SJSA1 (cell line): ENCODE measurements around the gene KIT. TPM values are rescaled to one million over a fixed set of nuclear protein-coding genes. Genes with fewer than 3 reads are reported as not detected.

Experiments
- DNase-seq, 2 experiments: peaks; one replicate each; pipeline ENCODE4 v3.0.0-alpha.2; 2015 to 2020; ENCODE audit warnings: low spot score in 2 of 2, low read depth in 1 of 2
- H3K27ac ChIP-seq: fragments of 250-450 bp; sonication (Bioruptor Pico); 2 replicates; pipeline ENCODE4 v1.5.1; 2020; ENCODE audit warnings: mild to moderate bottlenecking, moderate library complexity
- H3K27me3 ChIP-seq: fragments of 250-450 bp; sonication (Bioruptor Pico); replicated peaks from 2 replicates; pipeline ENCODE4 v1.5.1; 2020; ENCODE audit warnings: mild to moderate bottlenecking, moderate library complexity
- H3K36me3 ChIP-seq: fragments of 250-450 bp; sonication (Bioruptor Pico); 2 replicates; pipeline ENCODE4 v1.5.1; 2020; ENCODE audit warnings: mild to moderate bottlenecking
- H3K4me1 ChIP-seq: fragments of 250-450 bp; sonication (Bioruptor Pico); replicated peaks from 2 replicates; pipeline ENCODE4 v1.6.1; 2021; ENCODE audit warnings: mild to moderate bottlenecking
- H3K4me3 ChIP-seq: fragments of 250-450 bp; sonication (Bioruptor Pico); 2 replicates; pipeline ENCODE4 v1.5.1; 2020; ENCODE audit warnings: mild to moderate bottlenecking
- H3K9me3 ChIP-seq: fragments of 250-450 bp; sonication (Bioruptor Pico); replicated peaks from 2 replicates; pipeline ENCODE4 v1.5.1; 2020; ENCODE audit warnings: mild to moderate bottlenecking
- total RNA-seq: library from RNA; depleted of rRNA; stranded (reverse); fragments of >200 nt; shearing (Covaris generic); gene quantifications from 2 replicates; pipeline ENCODE4 v1.2.3, GENCODE V29; 2014

The KIT gene
- total RNA-seq, 1 experiment from 2014 or later: not detected

DNA sequence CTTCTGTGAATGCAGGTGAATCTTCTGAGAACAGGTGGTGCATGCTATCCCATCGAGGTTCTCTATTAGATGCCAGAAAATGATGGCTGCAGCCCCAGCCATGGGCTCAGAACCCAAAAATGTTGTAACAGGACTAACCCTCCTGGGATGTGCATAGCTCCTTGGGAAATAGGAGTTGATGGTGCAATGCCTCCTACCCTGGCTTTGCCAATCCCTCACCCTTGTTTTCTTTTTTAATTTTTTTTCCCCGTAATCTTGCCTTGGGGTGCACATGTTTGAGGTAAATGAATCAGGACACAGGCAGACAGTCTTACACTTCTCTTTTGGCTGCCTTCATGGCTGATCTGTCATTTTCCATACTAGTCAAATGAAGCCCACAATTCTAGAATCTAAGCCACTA lies 96.6 kb downstream of the KIT start:
- DNase-seq: no peak
- H3K27ac ChIP-seq: no peak overlapping the region
- H3K36me3 ChIP-seq: no peaks in the 10 kb centered on the region
- no peaks in the 10 kb centered on the region for H3K9me3 ChIP-seq
- H3K4me1 ChIP-seq: no peaks in the 10 kb centered on the region
- H3K4me3 ChIP-seq: no peak overlapping the region
- no peaks in the 10 kb centered on the region for H3K27me3 ChIP-seq

- no peak for DNase-seq
- no peak overlapping the region for H3K4me3 ChIP-seq
- H3K27ac ChIP-seq: no peak overlapping the region
- no peaks in the 10 kb centered on the region for H3K9me3 ChIP-seq
- no peaks in the 10 kb centered on the region for H3K27me3 ChIP-seq
- H3K36me3 ChIP-seq: no peaks in the 10 kb centered on the region
- no peaks in the 10 kb centered on the region for H3K4me1 ChIP-seq
Observed at GRCh38 chr4:54764476-54764875, 106.7 kb downstream of the KIT start.

- no peaks in the 10 kb centered on the region for H3K4me1 ChIP-seq
- DNase-seq: no peak
- H3K27me3 ChIP-seq: no peaks in the 10 kb centered on the region
- H3K36me3 ChIP-seq: no peaks in the 10 kb centered on the region
- H3K27ac ChIP-seq: no peak overlapping the region
- H3K4me3 ChIP-seq: no peak overlapping the region
- no peaks in the 10 kb centered on the region for H3K9me3 ChIP-seq
Observed at GRCh38 chr4:54767376-54767775, 109.6 kb downstream of the KIT start.

DNA sequence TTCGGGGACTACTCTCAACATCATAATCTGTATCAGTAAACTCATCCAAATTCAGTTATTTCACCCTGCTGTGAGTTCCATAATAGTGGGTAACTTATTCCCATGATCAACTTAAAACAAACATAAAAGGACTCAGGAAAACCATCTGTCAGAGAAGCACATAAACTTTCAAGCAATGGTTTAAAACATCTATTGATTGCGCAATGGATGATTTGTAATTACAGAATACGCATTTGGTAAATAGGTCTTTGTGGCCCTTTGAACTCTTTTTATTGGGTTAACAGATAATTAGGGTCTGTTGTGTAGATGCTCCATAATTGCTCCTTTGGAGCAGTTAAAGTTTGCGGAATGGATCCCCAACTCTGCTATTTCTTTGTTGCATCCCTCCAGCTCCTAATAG lies 115.3 kb downstream of the KIT start:
- no peaks in the 10 kb centered on the region for H3K36me3 ChIP-seq
- no peak for DNase-seq
- H3K4me1 ChIP-seq: no peaks in the 10 kb centered on the region
- no peaks in the 10 kb centered on the region for H3K27me3 ChIP-seq
- H3K27ac ChIP-seq: no peak overlapping the region
- no peaks in the 10 kb centered on the region for H3K9me3 ChIP-seq
- H3K4me3 ChIP-seq: no peak overlapping the region

DNA sequence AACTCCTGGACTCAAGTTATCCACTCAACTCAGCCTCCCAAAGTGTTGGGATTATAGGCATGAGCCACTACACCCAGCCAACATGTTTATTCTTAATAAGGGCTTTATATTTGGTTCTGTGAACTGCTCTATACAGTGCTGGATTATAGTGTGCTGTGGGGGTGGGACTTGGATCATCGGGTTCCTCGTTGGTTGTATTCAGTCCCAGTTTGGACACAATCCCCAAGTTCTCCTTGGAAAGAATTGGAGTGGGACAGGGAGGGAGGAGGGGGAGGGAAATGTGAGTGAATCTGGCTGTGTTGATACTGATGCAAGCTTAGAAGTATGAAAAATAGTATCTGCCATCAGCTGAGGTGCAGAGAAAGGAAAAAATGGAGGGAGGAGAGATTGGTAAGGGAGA lies 121.3 kb downstream of the KIT start:
- no peak overlapping the region for H3K4me3 ChIP-seq
- DNase-seq: no peak

GRCh38 chr4:54779476-54780148 lies 121.9 kb downstream of the KIT start:
- DNase-seq: no peak
- no peak overlapping the region for H3K4me3 ChIP-seq
- H3K36me3 ChIP-seq: no peaks in the 10 kb centered on the region
- no peak overlapping the region for H3K27ac ChIP-seq
- no peaks in the 10 kb centered on the region for H3K4me1 ChIP-seq
- no peaks in the 10 kb centered on the region for H3K9me3 ChIP-seq
- no peaks in the 10 kb centered on the region for H3K27me3 ChIP-seq

More for the DNA sequence above, 121.3 kb downstream of the KIT start:
- Histone ChIP-seq H3K4me1 (no peaks in the 10 kb centered on the region), H3K27ac (no peak overlapping the region), H3K27me3 (no peaks in the 10 kb centered on the region), H3K9me3 (no peaks in the 10 kb centered on the region), H3K36me3 (no peaks in the 10 kb centered on the region)

GRCh38 chr4:54780149-54780495 lies 122.4 kb downstream of the KIT start:
- DNase-seq: no peak
- Histone ChIP-seq H3K36me3 (no peaks in the 10 kb centered on the region), H3K4me1 (no peaks in the 10 kb centered on the region), H3K27me3 (no peaks in the 10 kb centered on the region), H3K27ac (no peak overlapping the region), H3K9me3 (no peaks in the 10 kb centered on the region), H3K4me3 (no peak overlapping the region)

DNA sequence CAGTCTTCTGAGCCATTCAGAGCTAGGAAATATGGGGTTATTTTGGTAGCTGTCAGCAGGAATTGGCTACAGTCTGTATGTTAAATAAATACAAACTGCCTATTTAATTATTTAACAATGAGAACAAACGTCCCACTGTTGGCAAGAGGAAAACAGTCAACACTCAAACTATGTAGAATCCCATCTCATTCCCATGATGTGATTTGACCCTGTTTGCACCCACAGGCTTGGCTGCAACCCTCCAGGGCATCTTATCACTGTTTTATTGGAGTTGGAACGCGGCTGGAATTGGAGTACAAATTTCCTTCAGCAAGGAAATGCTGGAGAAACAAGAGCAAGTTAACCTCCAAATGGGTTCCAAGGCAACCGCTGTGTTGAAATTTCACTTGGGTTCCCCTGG lies 124.0 kb downstream of the KIT start:
- Histone ChIP-seq H3K27ac (no peak overlapping the region), H3K9me3 (no peaks in the 10 kb centered on the region), H3K27me3 (no peaks in the 10 kb centered on the region), H3K36me3 (no peaks in the 10 kb centered on the region), H3K4me3 (no peak overlapping the region), H3K4me1 (no peaks in the 10 kb centered on the region)
- DNase-seq: no peak

DNA sequence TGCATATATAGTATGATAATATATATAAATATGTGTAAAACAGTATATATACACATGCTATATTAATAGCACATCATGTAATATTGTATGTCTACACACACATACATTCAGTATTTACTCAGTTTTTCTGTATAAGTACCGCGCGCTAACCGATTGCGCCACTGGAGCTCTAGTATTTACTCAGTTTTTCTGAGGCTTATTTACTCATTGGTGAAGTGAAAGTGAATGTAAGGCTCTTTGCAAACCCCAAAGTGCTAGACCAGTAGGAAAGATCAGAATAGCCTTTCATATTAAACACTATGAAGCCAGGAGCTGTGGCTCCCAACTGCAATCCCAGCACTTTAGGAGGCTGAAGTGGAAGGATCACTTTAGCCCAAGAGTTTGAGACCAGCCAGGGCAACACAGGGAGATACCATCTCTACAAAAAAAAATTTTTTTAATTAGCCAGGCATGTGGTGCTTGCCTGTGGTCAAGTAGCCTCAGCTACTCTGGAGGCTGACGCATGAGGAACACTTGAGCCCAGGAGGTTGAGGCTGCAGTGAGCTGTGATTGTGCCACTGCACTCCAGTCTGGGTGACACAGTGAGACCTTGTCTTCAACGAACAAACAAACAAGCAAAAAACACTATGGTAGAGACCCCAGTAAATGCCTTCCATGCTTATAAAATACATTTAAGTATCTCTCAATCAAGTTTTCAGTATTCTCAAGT lies 125.8 kb downstream of the KIT start:
- Histone ChIP-seq H3K9me3 (no peaks in the 10 kb centered on the region), H3K4me1 (no peaks in the 10 kb centered on the region), H3K27me3 (no peaks in the 10 kb centered on the region), H3K27ac (no peak overlapping the region), H3K36me3 (no peaks in the 10 kb centered on the region), H3K4me3 (no peak overlapping the region)
- no peak for DNase-seq

DNA sequence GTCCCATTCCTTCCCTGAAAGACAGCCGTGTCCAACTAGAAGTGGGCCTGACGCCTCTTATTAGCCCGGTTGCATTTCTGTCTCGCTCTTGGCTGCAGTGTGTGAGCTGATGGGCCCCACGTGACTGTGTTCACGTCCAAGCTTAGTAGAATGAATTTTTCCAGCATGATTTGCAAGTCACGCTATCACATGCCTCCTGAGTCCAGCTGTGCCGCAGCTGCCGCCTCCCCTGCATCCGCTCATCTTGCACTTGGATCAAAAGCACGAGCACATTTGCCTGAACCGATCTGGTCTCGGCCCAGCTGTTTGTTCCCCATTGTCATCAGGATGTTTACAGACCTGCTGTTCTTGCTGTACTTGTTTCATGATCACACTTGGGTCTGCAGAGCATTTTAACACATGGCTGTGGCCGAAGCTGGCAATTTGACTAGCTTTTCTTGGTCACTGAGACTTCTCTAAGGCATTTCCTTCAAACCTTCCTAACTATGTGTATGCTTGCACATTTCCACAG lies 126.5 kb downstream of the KIT start:
- Histone ChIP-seq H3K27me3 (no peaks in the 10 kb centered on the region), H3K4me3 (no peak overlapping the region), H3K27ac (no peak overlapping the region), H3K4me1 (no peaks in the 10 kb centered on the region), H3K9me3 (no peaks in the 10 kb centered on the region), H3K36me3 (no peaks in the 10 kb centered on the region)
- DNase-seq: no peak
